H9 (cell line): Measurements from ENCODE around the gene RCN2. TPM values are rescaled to one million over a fixed set of nuclear protein-coding genes. Genes with fewer than 3 reads are reported as not detected.

ENCODE experiments used
- DNase-seq: peaks from one replicate; pipeline ENCODE4 v3.0.0-alpha.2; 2017
- H2AFZ ChIP-seq: one replicate; pipeline ENCODE4 v1.6.1; 2013; ENCODE audit warnings: mild to moderate bottlenecking, low read length, control low read depth, moderate library complexity
- H2AK5ac ChIP-seq: 2 replicates; pipeline ENCODE4 v1.6.1; 2013; ENCODE audit warnings: low read length, control low read depth, mixed read lengths; ENCODE audit not compliant: insufficient read length
- H2BK120ac ChIP-seq: one replicate; pipeline ENCODE4 v1.6.1; 2013; ENCODE audit warnings: low read depth, mild to moderate bottlenecking, low read length, control low read depth, inconsistent platforms; ENCODE audit not compliant: poor library complexity, severe bottlenecking
- H2BK12ac ChIP-seq: 2 replicates; pipeline ENCODE4 v1.6.1; 2013; ENCODE audit warnings: low read length, control low read depth, mixed read lengths, low read depth; ENCODE audit not compliant: insufficient read length
- H2BK15ac ChIP-seq: 2 replicates; pipeline ENCODE4 v1.6.1; 2013; ENCODE audit warnings: low read depth, low read length, control low read depth
- H2BK20ac ChIP-seq: one replicate; pipeline ENCODE4 v1.6.1; 2013; ENCODE audit warnings: low read depth, mild to moderate bottlenecking, low read length, control low read depth, inconsistent platforms; ENCODE audit not compliant: poor library complexity, severe bottlenecking
- H2BK5ac ChIP-seq: 2 replicates; pipeline ENCODE4 v1.6.1; 2013; ENCODE audit warnings: low read length, control low read depth, mixed read lengths; ENCODE audit not compliant: insufficient read length
- H3K14ac ChIP-seq: 2 replicates; pipeline ENCODE4 v1.6.1; 2013; ENCODE audit warnings: low read length, control low read depth; ENCODE audit not compliant: insufficient read depth
- H3K18ac ChIP-seq: 2 replicates; pipeline ENCODE4 v1.6.1; 2013; ENCODE audit warnings: low read depth, mild to moderate bottlenecking, mixed read lengths, low read length, control low read depth; ENCODE audit not compliant: insufficient read length
- H3K23ac ChIP-seq: 2 replicates; pipeline ENCODE4 v1.6.1; 2013; ENCODE audit warnings: low read length, control low read depth, mixed read lengths, low read depth; ENCODE audit not compliant: insufficient read length
- H3K23me2 ChIP-seq: 2 replicates; pipeline ENCODE4 v1.6.1; 2013; ENCODE audit warnings: low read depth, mild to moderate bottlenecking, mixed read lengths, low read length, control low read depth; ENCODE audit not compliant: insufficient read length, poor library complexity, severe bottlenecking
- H3K27ac ChIP-seq: 2 replicates; pipeline ENCODE4 v1.5.1; 2013; ENCODE audit warnings: low read length, control low read depth, mixed read lengths, low read depth; ENCODE audit not compliant: insufficient read length
- H3K27me3 ChIP-seq: 2 replicates; pipeline ENCODE4 v1.6.1; 2013; ENCODE audit warnings: low read length, control low read depth, inconsistent platforms; ENCODE audit not compliant: insufficient read depth
- H3K4ac ChIP-seq: 2 replicates; pipeline ENCODE4 v1.6.1; 2013; ENCODE audit warnings: low read depth, mild to moderate bottlenecking, control low read depth, inconsistent platforms, low read length, moderate library complexity
- H3K4me1 ChIP-seq: 2 replicates; pipeline ENCODE4 v1.6.1; 2013; ENCODE audit warnings: low read length, control low read depth, inconsistent platforms; ENCODE audit not compliant: insufficient read depth
- H3K4me2 ChIP-seq: 2 replicates; pipeline ENCODE4 v1.6.1; 2013; ENCODE audit warnings: low read length, control low read depth, mixed read lengths; ENCODE audit not compliant: insufficient read length, insufficient read depth
- H3K56ac ChIP-seq: 2 replicates; pipeline ENCODE4 v1.6.1; 2013; ENCODE audit warnings: low read depth, mild to moderate bottlenecking, mixed read lengths, low read length, control low read depth; ENCODE audit not compliant: insufficient read length
- H3K79me1 ChIP-seq: 2 replicates; pipeline ENCODE4 v1.6.1; 2013; ENCODE audit warnings: low read depth, mild to moderate bottlenecking, moderate library complexity, low read length, control low read depth, inconsistent platforms; ENCODE audit not compliant: insufficient read depth, poor library complexity, severe bottlenecking
- H3K79me2 ChIP-seq: 2 replicates; pipeline ENCODE4 v1.6.1; 2013; ENCODE audit warnings: low read length, control low read depth, inconsistent platforms; ENCODE audit not compliant: insufficient read depth
- H3K9ac ChIP-seq: 2 replicates; pipeline ENCODE4 v1.6.1; 2013; ENCODE audit warnings: low read length, control low read depth, mixed read lengths; ENCODE audit not compliant: insufficient read length; ENCODE audit errors: extremely low read depth
- H3K9me3 ChIP-seq: one replicate; pipeline ENCODE4 v1.6.1; 2013; ENCODE audit warnings: low read depth, low read length, inconsistent platforms; ENCODE audit not compliant: control insufficient read depth
- H3T11ph ChIP-seq: one replicate; pipeline ENCODE4 v1.6.1; 2013; ENCODE audit warnings: mild to moderate bottlenecking, low read length, control low read depth, inconsistent platforms
- H4K20me1 ChIP-seq: one replicate; pipeline ENCODE4 v1.6.1; 2013; ENCODE audit not compliant: control insufficient read depth, insufficient read length, insufficient read depth
- H4K5ac ChIP-seq: 2 replicates; pipeline ENCODE4 v1.6.1; 2013; ENCODE audit warnings: low read depth, mild to moderate bottlenecking, mixed read lengths, low read length, control low read depth; ENCODE audit not compliant: insufficient read length
- H4K8ac ChIP-seq: replicated peaks from 2 replicates; pipeline ENCODE4 v1.6.1; 2013; ENCODE audit warnings: low read length, control low read depth, mixed read lengths, low read depth; ENCODE audit not compliant: insufficient read length
- H4K91ac ChIP-seq: 2 replicates; pipeline ENCODE4 v1.6.1; 2013; ENCODE audit warnings: low read depth, mild to moderate bottlenecking, moderate library complexity, mixed read lengths, low read length, control low read depth; ENCODE audit not compliant: insufficient read length
- H3K27ac Mint-ChIP-seq, 3 experiments: 2 replicates in 2 of 3; 3 replicates in 1 of 3; pipeline ENCODE4 v1.8.0; 2020 to 2021; ENCODE audit warnings: mixed read lengths in 3 of 3, mild to moderate bottlenecking in 1 of 3, moderate library complexity in 1 of 3
- H3K27me3 Mint-ChIP-seq: 2 replicates; pipeline ENCODE4 v1.8.0; 2021; ENCODE audit warnings: low read depth, mild to moderate bottlenecking, moderate library complexity, mixed read lengths
- H3K36me3 Mint-ChIP-seq, 3 experiments: 2 replicates in 2 of 3; 3 replicates in 1 of 3; pipeline ENCODE4 v1.8.0; 2020 to 2021; ENCODE audit warnings: low read depth in 3 of 3, mixed read lengths in 3 of 3; ENCODE audit not compliant: insufficient read depth in 1 of 3
- H3K4me1 Mint-ChIP-seq, 2 experiments: 2 replicates each; pipeline ENCODE4 v1.8.0; 2020; ENCODE audit warnings: mixed read lengths in 2 of 2
- H3K4me3 Mint-ChIP-seq, 2 experiments: 2 replicates in 1 of 2; 3 replicates in 1 of 2; pipeline ENCODE4 v1.8.0; 2020 to 2021; ENCODE audit warnings: mild to moderate bottlenecking in 2 of 2, mixed read lengths in 2 of 2, moderate library complexity in 1 of 2
- H3K9me3 Mint-ChIP-seq, 2 experiments: 2 replicates in 1 of 2; 3 replicates in 1 of 2; pipeline ENCODE4 v1.8.0; 2020; ENCODE audit warnings: mild to moderate bottlenecking in 2 of 2, mixed read lengths in 2 of 2, moderate library complexity in 1 of 2
- WGBS: extraction: QIAGEN DNeasy Blood & Tissue Kit; methylation state at CpG from one replicate; pipeline ENCODE4 v1.1.7; 2013; ENCODE audit warnings: missing lambda C conversion rate, low lambda C conversion rate, mixed read lengths; ENCODE audit not compliant: insufficient read length; ENCODE audit errors: extremely low coverage; 5-methylcytosine and 5-hydroxymethylcytosine counted together
- total RNA-seq: library from RNA; stranded (reverse); gene quantifications from 2 replicates; pipeline ENCODE4 v1.2.1, GENCODE V29; 2021
- TF ChIP-seq, protein P1 (sequence below): fragments of 200-600 bp; sonication (generic); conservative IDR thresholded peaks from 3 replicates; pipeline ENCODE4 v1.8.0; 2021; ENCODE audit warnings: antibody characterized with exemption, mild to moderate bottlenecking

The RCN2 gene
- total RNA-seq, 1 experiment from 2014 or later, result 139 TPM

DNA sequence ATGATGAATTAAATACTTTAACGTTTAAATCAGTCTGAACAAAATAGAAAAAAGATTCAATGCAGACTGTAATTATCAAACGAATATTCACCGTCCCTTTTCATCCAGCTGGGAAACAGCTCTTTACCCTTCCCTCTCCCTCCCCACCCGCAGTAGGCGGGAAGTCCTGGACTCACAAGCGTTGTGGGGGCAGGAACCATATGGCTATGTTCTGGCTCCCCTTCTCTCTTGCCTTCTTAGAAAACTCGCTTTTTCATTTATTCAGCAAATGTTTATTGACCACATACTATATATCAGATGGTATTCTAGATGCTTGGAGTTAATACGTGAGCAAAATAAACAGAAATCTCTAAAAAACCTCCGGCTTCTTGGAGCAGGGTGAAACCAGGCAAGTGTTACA is 25.7 kb upstream of the RCN2 start:
- H3K79me2 ChIP-seq, result no peaks in the 10 kb centered on the region
- no peaks in the 10 kb centered on the region for H3K9me3 ChIP-seq
- Mint-ChIP-seq H3K9me3 (peaks cover 0 to 3% of the 10 kb centered on the region in 2 experiments; a peak in 1 of 5 replicates), H3K36me3 (peaks cover 0 to 3% (median 0%) of the 10 kb centered on the region in 3 experiments; a peak in 1 of 7 replicates), H3K4me1 (peaks cover 12 to 19% of the 10 kb centered on the region in 2 experiments), H3K4me3 (peak overlapping the region; percentile 84 to 92), H3K27me3 (peaks cover 48% of the 10 kb centered on the region), H3K27ac (peak overlapping the region in 1 of 3 experiments; percentile 65; a peak in 1 of 7 replicates)
- no peak overlapping the region for H4K91ac ChIP-seq
- H3K23ac ChIP-seq, result no peak overlapping the region
- H2BK120ac ChIP-seq, result no peak overlapping the region
- no peak overlapping the region for H2BK20ac ChIP-seq
- DNase-seq, result no peak
- TF ChIP-seq, protein P1, sequence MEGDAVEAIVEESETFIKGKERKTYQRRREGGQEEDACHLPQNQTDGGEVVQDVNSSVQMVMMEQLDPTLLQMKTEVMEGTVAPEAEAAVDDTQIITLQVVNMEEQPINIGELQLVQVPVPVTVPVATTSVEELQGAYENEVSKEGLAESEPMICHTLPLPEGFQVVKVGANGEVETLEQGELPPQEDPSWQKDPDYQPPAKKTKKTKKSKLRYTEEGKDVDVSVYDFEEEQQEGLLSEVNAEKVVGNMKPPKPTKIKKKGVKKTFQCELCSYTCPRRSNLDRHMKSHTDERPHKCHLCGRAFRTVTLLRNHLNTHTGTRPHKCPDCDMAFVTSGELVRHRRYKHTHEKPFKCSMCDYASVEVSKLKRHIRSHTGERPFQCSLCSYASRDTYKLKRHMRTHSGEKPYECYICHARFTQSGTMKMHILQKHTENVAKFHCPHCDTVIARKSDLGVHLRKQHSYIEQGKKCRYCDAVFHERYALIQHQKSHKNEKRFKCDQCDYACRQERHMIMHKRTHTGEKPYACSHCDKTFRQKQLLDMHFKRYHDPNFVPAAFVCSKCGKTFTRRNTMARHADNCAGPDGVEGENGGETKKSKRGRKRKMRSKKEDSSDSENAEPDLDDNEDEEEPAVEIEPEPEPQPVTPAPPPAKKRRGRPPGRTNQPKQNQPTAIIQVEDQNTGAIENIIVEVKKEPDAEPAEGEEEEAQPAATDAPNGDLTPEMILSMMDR, result no peak
- no peak overlapping the region for H3K27ac ChIP-seq
- H3T11ph ChIP-seq, result no peak overlapping the region
- no peaks in the 10 kb centered on the region; the same call in 1 of the 2 replicates for H3K4me1 ChIP-seq
- H3K9ac ChIP-seq, result no peak overlapping the region
- no peak overlapping the region for H2AFZ ChIP-seq
- no peak overlapping the region for H2BK5ac ChIP-seq
- no peak overlapping the region for H3K18ac ChIP-seq
- H3K56ac ChIP-seq, result no peak overlapping the region
- H3K4ac ChIP-seq, result no peak overlapping the region
- peak overlapping the region; percentile 65 for H3K4me2 ChIP-seq
- no CpG with 5 or more reads among the region's 9 CpGs for WGBS
- H4K20me1 ChIP-seq, result no peaks in the 10 kb centered on the region
- H3K27me3 ChIP-seq, result no peaks in the 10 kb centered on the region; the same call in 1 of the 2 replicates
- H4K8ac ChIP-seq, result no peak overlapping the region
- no peak overlapping the region for H2BK12ac ChIP-seq
- no peaks in the 10 kb centered on the region for H3K79me1 ChIP-seq
- H3K23me2 ChIP-seq, result peaks cover 9% of the 10 kb centered on the region
- H3K14ac ChIP-seq, result no peak overlapping the region
- no peak overlapping the region for H4K5ac ChIP-seq
- H2BK15ac ChIP-seq, result no peak overlapping the region
- H2AK5ac ChIP-seq, result no peak overlapping the region
